HT1080 (cell line): ENCODE results near the gene VSX1. TPM values are rescaled to one million over a fixed set of nuclear protein-coding genes. Genes with fewer than 3 reads are reported as not detected.
A peak's percentile ranks its signal among the peaks of the same experiment; 100 is the strongest.

Source experiments
- DNase-seq: peaks from one replicate; pipeline ENCODE4 v3.0.0-alpha.2; 2015; ENCODE audit warnings: low read depth
- total RNA-seq: library from RNA; depleted of rRNA; stranded (reverse); fragments of >200 nt; shearing (Covaris generic); gene quantifications from 2 replicates; pipeline ENCODE4 v1.2.3, GENCODE V29; 2014

Gene VSX1
- total RNA-seq, 1 experiment from 2014 or later: not detected

DNA sequence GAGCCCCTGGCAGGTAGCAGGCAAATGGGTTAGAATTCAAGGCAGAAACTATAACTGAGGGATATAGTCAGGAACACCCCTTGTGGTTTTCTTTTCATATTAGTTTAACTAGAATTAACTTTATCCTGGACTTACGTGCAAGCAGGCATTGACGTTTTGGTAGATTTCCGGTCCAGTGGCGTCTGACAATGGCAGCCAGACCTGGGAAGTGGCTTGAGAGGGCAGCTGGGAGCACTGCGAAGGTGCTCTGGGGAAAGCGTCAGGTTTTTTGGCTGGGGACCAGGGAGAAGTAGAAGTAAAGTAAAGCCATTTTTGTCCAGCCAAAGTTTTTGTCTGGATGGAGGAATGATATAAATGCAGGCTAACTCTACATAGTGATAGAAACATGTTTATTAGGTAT is 15.6 kb downstream of the VSX1 start:
- DNase-seq: no peak

DNA sequence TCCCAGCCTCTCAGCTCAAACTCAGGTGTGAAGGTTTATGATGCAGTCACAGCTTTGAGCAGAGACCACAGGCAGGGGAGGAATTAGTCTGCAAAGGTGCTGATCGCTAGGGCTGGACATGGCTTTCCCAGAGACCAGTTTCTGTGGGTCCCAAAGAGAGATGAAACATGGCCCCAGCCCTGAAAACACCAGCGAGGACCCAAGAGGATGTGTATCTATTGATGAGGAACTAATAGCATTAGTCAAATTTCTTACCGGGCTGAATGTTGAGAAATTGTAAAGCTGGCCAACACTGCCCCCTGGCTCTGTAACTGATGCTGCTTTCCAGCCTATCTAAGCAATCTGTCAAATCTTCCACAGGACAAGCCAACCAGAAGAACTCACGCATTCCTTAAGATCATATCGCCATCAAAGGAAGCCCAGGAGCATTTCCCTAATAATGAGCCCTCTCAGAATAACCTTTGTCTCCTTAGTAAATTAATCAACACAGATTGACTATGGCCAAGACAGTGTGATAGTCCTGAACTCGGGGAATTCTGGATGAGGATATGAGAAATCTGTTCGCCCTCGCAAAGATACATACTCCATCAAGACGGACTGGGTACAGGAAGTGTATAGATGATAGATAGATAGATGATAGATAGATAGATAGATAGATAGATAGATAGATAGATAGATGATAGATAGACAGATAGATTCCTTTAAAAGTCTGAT is 16.2 kb downstream of the VSX1 start:
- peak; percentile 32 for DNase-seq

- DNase-seq: no peak
Observed at GRCh38 chr20:25065072-25065624, 16.8 kb downstream of the VSX1 start.

GRCh38 chr20:25064561-25065071 is 17.3 kb downstream of the VSX1 start:
- DNase-seq: no peak

GRCh38 chr20:25063981-25064380 is 18.0 kb downstream of the VSX1 start:
- no peak for DNase-seq

GRCh38 chr20:25063546-25063945 is 18.4 kb downstream of the VSX1 start:
- no peak for DNase-seq

DNA sequence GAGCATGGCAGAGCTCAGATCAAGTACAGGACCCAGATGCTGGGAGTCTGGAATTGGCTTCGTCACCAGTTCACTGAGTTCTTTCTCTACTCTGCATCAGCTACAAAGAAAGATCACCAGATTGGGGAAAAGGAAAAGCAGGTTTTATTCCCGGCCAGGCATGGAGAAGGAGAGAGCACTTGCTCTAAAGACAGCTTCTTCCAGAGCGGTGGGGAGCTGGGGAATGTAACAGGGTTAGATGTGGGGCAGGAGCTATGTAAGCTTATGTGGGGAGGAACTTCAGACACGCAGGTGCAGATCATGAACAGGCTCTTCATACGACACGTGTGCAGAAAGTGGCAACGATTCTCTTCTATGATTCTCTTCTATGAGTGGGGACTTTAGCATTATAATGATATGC is 19.1 kb downstream of the VSX1 start:
- no peak for DNase-seq

GRCh38 chr20:25061821-25062530 is 20.0 kb downstream of the VSX1 start:
- no peak for DNase-seq

GRCh38 chr20:25061103-25061799 is 20.7 kb downstream of the VSX1 start:
- no peak for DNase-seq

- no peak for DNase-seq
Observed at GRCh38 chr20:25059866-25060465, 22.0 kb downstream of the VSX1 start.

DNA sequence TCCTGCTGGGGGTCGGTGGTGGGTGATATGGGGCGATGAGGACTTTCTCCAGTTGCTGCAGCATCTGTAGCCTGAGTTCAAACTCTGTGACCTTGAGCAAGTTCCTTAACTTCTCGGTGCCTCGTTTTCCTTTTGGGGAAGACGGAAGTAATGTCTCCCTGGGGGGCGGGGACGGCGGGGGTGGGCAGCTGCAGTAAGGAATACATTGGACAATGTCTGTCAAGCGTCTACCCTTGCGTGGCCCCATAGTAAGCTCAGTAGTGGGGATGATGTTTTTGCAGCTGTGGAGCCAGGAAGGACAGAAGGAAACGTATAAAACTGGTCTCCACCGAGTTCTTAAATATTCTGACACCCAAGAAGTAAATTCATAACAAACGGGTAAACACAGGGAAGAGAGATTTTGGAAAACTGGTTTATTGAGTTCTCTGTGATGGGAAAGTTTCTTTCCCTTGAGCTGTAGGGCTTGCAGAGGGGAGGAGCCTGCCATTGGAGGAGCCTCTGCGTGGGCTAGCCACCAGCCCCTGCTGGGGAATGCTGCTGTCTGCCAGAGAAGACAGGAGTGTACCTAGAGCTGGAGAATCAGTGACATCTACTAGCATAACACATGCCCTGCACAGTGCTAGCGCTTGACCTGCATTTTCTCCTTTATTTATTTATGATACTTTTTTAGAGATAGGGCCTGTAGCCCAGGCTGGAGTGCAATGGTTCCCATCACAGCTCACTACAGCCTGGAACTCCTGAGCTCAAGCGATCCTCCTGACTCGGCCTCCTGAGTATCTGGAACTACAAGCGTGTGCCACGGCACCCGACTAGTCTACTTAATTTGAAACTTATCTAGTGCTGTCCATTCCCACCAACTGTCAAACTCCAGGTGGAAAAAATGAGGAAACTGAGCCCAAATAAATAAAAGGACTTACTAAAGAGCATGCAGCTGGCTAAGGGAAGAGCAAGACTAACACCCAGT is 22.8 kb downstream of the VSX1 start:
- no peak for DNase-seq

- no peak for DNase-seq
Observed at GRCh38 chr20:25058051-25058846, 23.7 kb downstream of the VSX1 start, which contains the start of gene ACSS1. Gene ACSS1, minus strand, starts transcription at chr20:25058139. Its CDS starts 37 bp downstream, at chr20:25058102.

DNA sequence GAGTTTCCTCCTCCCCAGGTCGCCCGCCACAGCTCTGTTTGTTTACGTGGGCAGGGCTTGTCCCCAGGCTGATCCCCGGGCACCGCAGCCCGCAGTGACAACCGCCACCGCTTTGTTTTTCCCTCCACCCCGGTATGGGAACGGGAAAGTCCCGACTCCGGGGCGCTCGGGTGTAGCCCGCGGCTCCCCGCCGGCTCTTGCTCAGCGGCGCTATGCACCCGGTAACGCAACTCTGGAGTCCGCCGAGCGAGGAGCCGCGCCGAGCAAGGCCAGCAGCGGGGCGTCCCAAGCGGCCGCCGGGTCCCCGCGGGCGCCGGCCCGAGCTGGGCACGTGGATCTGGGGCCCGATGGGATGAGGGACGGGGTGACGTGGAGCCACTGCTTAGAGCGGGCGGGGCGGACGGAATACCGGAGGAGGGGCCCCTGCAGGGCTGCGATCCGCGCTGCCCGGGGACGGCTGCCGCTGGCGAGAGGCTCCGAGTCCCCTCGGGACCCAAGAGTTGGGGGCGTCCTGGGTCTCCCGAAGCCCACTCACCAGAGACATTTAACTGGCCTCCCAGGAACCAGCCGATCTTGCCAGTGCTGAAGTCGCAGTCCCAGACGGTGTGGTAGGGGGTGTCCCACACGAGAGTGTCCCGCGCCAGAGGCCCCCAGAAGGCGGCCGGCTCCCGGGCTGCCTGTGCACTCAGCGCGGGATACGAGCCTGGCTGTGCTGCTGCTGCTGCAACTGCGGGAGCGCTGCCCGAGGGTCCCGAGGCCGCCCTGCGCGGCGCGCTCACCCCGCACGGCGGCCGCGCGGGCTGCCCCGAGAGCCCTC is 24.5 kb downstream of the VSX1 start:
- DNase-seq: no peak

DNA sequence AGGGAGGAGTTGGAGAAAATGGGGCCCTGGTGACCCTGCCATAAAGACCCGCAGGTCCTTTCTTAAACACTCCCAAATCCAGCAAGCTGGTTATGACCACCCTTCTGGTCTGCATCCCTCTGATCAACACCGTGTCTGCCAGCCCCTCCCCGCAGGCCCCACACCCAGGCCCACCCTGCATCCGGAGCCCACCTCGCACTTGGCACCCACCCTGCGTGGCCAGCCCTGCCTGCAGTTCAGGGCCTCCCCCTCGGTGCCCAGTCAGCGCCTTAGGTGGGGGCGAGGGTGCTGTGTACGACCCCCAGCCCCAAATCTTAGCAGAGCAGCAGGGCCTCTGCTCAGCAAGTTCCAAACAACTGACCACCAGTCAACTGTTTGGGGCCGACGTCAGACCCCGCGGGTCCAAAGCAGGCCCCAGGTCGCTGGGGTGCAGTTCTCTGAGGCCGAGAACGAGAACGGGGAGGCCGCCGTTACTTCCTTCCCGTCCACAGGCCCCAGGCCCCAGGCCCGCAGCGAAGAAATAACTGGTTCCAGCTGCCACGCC is 25.2 kb downstream of the VSX1 start:
- no peak for DNase-seq

GRCh38 chr20:25055711-25056495 is 26.0 kb downstream of the VSX1 start:
- DNase-seq: no peak

DNA sequence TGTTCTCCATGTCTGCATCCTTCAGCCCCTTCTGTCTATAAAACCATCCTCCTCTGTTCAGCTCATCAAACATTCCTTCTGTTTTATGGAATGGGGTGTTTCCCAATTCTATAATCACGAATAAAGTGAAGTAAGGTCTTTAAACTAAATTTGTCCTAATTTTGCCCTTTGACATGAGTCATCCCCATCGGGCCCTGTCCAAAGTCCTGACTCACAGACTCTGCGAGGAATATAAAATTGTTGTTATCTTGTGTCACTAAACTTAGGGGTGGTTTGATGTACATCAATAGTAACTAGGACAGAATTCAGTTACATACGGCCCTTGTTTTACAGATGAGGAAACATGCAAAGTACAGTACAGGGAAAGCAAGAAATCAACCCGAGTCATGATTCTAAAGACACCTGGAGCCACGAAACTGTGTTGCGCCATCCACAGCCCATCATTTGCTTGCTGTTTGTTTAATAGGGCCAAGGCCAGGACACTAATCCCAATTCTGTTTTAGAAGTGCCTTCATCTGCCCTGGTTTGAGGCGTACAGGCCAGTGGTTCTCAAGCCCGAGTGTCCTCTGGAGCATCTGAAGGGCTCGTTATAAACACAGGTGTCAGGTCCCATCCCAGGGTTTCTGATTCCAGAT is 26.8 kb downstream of the VSX1 start:
- DNase-seq: no peak
